ENCODE data around the gene COPG1.

Gene COPG1

GRCh38 chr3:129278439-129278965, 29.1 kb downstream of the COPG1 start, which contains the start of gene HMCES:
Gene HMCES, plus strand, starts transcription at chr3:129278870. Its CDS starts 863 bp downstream, at chr3:129279733.
- TF ChIP-seq CTCF (IDR thresholded peaks at IDR 0.05; ENCODE audit: low read depth, low read length, missing control alignments): no peak
- peak; percentile 26 for DNase-seq (ENCODE audit: extremely low read depth, low read depth)

GRCh38 chr3:129278966-129279906, 29.8 kb downstream of the COPG1 start:
- TF ChIP-seq CTCF (IDR thresholded peaks at IDR 0.05; ENCODE audit: low read depth, low read length, missing control alignments): no peak
- peak overlapping the region; percentile 92 for H3K4me3 ChIP-seq (replicated peaks; ENCODE audit: low read depth, low read length)
- peak; percentile 25 for DNase-seq (ENCODE audit: extremely low read depth, low read depth)

More at GRCh38 chr3:129278439-129278965, 29.1 kb downstream of the COPG1 start, which contains the start of gene HMCES:
- peak within 1 kb of the TSS; percentile 92 for H3K4me3 ChIP-seq (replicated peaks; ENCODE audit: low read depth, low read length)

GRCh38 chr3:129280183-129280582, 30.8 kb downstream of the COPG1 start:
- peak overlapping the region; percentile 92 for H3K4me3 ChIP-seq (replicated peaks; ENCODE audit: low read depth, low read length)
- no peak for TF ChIP-seq CTCF (IDR thresholded peaks at IDR 0.05; ENCODE audit: low read depth, low read length, missing control alignments)
- DNase-seq (ENCODE audit: extremely low read depth, low read depth): no peak

GRCh38 chr3:129281726-129282125, 32.3 kb downstream of the COPG1 start:
- no peak for TF ChIP-seq CTCF (IDR thresholded peaks at IDR 0.05; ENCODE audit: low read depth, low read length, missing control alignments)
- DNase-seq (ENCODE audit: extremely low read depth, low read depth): no peak
- H3K4me3 ChIP-seq (replicated peaks; ENCODE audit: low read depth, low read length): no peak overlapping the region

- TF ChIP-seq CTCF (IDR thresholded peaks at IDR 0.05; ENCODE audit: low read depth, low read length, missing control alignments): no peak
- no peak for DNase-seq (ENCODE audit: extremely low read depth, low read depth)
- H3K4me3 ChIP-seq (replicated peaks; ENCODE audit: low read depth, low read length): no peak overlapping the region
These were observed 33.4 kb downstream of the COPG1 start for GRCh38 chr3:129282727-129283327.

GRCh38 chr3:129286081-129286480, 36.7 kb downstream of the COPG1 start:
- DNase-seq (ENCODE audit: extremely low read depth, low read depth): no peak
- no peak for TF ChIP-seq CTCF (IDR thresholded peaks at IDR 0.05; ENCODE audit: low read depth, low read length, missing control alignments)
- H3K4me3 ChIP-seq (replicated peaks; ENCODE audit: low read depth, low read length): no peak overlapping the region
